Bone marrow (tissue), 2 donors: ENCODE results near the gene STX3.
"Not testable (repeated sequence)": the region's sequence is repeated elsewhere in the genome, so short reads cannot be mapped to it uniquely, and the experiment has no call there.

Experiments used
- DNase-seq, 2 donors: peaks; one replicate each; lab custom pipeline; 2025; lab: John Stamatoyannopoulos, UW

Gene STX3

GRCh38 chr11:59791639-59792038 is 36.5 kb downstream of the STX3 start:
- DNase-seq = no peak

GRCh38 chr11:59792507-59792906 is 37.3 kb downstream of the STX3 start:
- DNase-seq = no peak

- no peak for DNase-seq
Measured at GRCh38 chr11:59794417-59794816, 39.2 kb downstream of the STX3 start.

GRCh38 chr11:59800390-59801025 is 45.3 kb downstream of the STX3 start:
- DNase-seq = no peak

- DNase-seq = no peak
Measured at GRCh38 chr11:59801160-59801706, 46.1 kb downstream of the STX3 start.

- DNase-seq = no peak
Measured at GRCh38 chr11:59801981-59802638, 46.9 kb downstream of the STX3 start.

- peak in 1 of 2 donors; percentile 53 for DNase-seq
Measured at GRCh38 chr11:59802639-59803176, 47.5 kb downstream of the STX3 start.

GRCh38 chr11:59804061-59804460 is 48.9 kb downstream of the STX3 start:
- no peak for DNase-seq

- peak in 1 of 2 donors; percentile 69 for DNase-seq
Measured at GRCh38 chr11:59807047-59807610, 52.0 kb downstream of the STX3 start.

- peak; percentile 71 to 81 for DNase-seq
Measured at GRCh38 chr11:59810189-59810910, 55.2 kb downstream of the STX3 start, which contains the start of gene MRPL16. Gene MRPL16 (minus strand): TSS chr11:59810778. CDS start chr11:59810658, 120 bp downstream.

- no peak for DNase-seq
Measured at GRCh38 chr11:59810911-59811259, 55.7 kb downstream of the STX3 start.

GRCh38 chr11:59812220-59812619 is 57.0 kb downstream of the STX3 start:
- DNase-seq = no peak

GRCh38 chr11:59813364-59813763 is 58.2 kb downstream of the STX3 start:
- DNase-seq = no peak

- DNase-seq = no peak
Measured at GRCh38 chr11:59814021-59814420, 58.8 kb downstream of the STX3 start.

- no peak for DNase-seq
Measured at GRCh38 chr11:59815754-59816153, 60.6 kb downstream of the STX3 start.

GRCh38 chr11:59816434-59816833 is 61.3 kb downstream of the STX3 start:
- not testable (repeated sequence) for DNase-seq

GRCh38 chr11:59818572-59818971 is 63.4 kb downstream of the STX3 start:
- DNase-seq = peak in 1 of 2 donors; percentile 68

GRCh38 chr11:59822989-59823566 is 67.9 kb downstream of the STX3 start:
- DNase-seq = peak in 1 of 2 donors; percentile 41

GRCh38 chr11:59829358-59829757 is 74.2 kb downstream of the STX3 start:
- DNase-seq = no peak

GRCh38 chr11:59833602-59834001 is 78.4 kb downstream of the STX3 start:
- no peak for DNase-seq

GRCh38 chr11:59839615-59840014 is 84.4 kb downstream of the STX3 start:
- DNase-seq = no peak

GRCh38 chr11:59841514-59841913 is 86.3 kb downstream of the STX3 start:
- no peak for DNase-seq
